ENCODE measurements around the gene PKHD1. TPM values are rescaled to one million over a fixed set of nuclear protein-coding genes. Genes with fewer than 3 reads are reported as not detected.
"Not testable (repeated sequence)": the region's sequence is repeated elsewhere in the genome, so short reads cannot be mapped to it uniquely, and the experiment has no call there.

The PKHD1 gene
- total RNA-seq, 1 donor from 2014 or later = under 0.01 TPM

DNA sequence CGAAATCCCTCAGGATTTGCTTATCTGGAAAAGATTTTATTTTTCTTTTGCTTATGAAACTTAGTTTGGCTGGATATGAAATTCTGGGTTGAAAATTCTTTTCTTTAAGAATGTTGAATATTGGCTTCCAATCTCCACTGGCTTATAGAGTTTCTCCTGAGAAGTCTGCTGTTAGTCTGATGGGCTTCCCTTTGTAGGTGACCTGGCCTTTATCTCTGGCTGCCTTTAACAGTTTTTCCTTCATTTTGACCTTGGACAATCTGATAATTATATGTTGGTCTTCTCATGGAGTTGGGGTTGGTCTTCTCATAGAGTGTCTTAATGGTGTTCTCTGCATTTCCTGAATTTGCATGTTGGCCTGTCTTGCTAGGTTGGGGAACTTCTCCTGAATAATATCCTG is 234.3 kb downstream of the PKHD1 start:
- not testable (repeated sequence) for DNase-seq

GRCh38 chr6:51846531-51846930 is 240.9 kb downstream of the PKHD1 start:
- no peak for DNase-seq

DNA sequence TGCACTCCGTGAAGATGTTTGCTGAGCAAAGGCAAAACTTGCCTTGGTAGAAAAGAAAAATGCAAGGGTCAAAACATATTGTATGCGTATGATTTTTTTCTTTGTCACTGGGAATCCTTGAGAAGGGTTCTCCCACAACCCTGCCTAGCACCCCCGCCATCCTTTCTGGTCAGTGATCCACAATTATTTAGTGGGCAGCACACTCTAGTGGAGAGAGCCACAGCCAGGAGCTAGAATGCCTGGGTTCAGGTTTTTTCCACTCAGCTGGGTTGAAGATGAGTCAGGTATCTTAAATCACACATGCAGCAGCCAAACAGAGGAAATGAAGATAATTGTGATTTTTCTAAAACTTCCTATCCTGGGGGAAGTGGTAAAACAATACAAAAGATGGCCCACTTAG is 243.1 kb downstream of the PKHD1 start:
- no peak for DNase-seq

DNA sequence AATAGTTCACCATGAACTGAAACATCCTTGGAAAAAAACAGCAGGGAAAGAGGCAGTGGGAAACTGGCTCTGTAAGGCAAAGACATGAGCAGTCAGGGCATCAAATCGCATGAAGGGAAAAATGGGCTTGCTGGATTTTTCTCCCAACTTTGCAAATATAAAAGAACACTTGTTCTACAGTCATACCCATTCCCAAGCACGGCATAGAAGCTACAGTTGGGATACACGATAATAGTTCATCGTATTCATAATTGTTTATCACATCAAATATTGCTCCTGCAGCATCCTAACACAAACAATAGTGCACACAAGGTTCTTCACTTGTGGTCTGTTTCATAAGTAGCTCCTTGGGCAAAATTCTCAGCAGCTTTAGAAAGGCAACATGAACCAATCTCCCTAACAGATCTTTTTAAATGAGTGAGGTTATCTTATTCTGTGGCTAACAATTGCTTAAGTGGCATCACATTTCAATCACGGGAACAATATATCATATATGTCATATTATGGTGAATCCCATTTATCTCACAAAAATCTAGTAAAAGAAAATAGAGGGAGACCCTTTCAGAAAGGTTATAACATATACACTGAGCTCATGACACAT is 243.9 kb downstream of the PKHD1 start:
- no peak for DNase-seq

DNA sequence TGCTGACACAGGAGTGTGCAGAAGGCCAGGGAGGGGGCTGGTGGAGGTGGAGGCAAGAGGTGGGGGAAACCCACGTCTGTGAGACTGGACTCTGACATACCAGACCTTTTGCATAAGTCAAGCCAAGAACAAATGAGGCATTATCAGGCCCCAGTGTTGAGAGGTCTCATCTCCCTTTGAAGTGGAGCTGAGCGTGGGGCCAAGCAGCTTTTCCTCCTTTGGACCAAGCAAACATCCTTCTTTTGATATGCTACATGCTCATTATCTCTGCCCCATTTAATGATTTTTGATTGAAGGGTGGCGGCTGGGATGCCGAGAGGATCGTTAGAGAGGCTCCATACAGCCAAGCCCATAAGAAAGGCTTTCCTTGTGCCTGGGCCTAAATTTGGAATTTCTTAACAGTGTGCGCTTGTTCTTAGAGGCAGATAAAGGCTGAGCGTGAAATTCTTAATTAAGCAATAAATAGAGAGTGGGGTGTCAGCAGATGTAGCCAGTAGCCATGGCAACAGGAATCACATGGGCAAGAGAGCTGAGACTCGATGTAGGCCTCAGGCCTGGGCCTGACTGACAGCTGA is 244.5 kb downstream of the PKHD1 start:
- DNase-seq = no peak

DNA sequence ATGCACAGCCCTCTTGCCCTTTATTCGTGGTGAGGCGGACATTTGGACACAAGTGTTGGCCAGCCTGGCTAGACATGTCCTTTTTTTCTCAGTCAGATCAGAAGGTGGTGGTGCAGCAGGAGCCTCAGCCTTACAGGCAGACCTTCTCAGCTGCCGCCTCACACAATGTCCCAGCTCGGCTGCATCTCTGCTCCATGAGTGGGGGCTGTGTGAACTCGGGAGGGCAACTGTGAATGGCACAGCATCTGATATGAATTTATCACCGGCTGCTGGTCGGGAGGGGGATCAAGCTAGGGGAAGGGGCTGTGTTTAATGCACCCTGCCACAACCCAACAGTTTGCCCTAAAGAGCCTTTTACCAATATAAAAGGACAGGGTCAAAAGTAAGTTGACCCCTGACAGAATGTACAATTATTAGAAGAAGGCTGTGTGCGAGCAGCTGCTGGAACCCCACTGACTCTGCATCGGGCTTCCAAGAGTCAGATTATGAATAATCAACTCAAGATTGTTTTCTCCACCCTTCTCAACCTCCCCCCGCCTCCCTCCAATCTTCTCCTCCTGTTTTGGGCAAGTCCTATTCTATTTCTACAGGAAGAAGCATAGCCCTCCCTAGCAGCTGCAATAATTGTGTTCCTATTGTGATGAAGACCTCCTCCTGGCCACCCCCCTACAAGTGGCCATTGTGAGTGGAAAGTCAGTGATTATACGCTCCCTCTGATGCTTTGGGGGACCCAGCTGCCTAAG is 245.2 kb downstream of the PKHD1 start:
- no peak for DNase-seq

GRCh38 chr6:51841626-51842025 is 245.8 kb downstream of the PKHD1 start:
- DNase-seq = no peak

- DNase-seq = no peak
These were observed 247.6 kb downstream of the PKHD1 start for GRCh38 chr6:51839726-51840374.

GRCh38 chr6:51830666-51831065 is 256.7 kb downstream of the PKHD1 start:
- DNase-seq = no peak

DNA sequence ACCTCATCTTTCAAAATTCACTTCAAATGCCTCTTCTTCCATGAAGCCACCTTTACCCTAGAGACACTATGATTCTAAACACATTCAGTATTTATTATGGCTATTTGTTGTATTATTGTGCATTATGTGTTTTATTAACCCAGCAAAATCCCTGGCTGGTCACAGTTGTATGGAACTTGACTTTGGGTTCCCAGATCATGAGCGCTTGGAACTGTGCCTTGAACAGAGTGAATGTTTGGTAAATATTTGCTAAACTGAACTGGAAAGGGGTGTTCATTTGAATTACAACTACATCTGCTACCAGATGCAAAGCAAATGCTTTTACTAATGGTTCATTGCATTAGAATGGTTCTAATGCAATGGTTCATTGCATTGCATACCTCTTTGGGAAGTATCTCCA is 259.8 kb downstream of the PKHD1 start:
- no peak for DNase-seq

GRCh38 chr6:51824940-51825339 is 262.5 kb downstream of the PKHD1 start:
- DNase-seq = no peak

GRCh38 chr6:51820555-51820954 is 266.9 kb downstream of the PKHD1 start:
- DNase-seq = no peak

DNA sequence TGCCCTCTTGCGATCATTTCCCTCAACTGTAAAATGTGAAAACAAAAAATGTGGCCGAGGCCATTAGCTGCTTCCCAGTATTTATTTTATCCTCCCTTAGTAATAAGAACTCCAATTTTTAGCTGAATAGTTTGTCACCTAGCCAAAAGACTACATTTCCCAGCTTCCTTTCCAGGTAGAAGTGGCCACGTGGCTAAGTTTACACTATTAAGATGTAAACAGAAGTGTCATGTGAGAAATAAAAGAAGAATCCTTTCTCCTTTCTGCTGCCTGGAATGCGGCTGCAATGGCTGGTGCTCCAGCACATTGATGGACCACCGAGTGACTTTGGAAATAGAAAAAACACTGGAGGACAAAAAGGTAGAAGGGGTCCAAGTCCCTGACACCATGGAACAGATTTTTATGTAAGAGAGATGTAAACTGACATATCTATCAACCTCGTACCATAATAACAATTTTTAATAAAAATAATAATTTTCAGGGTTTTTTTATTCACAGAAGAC is 268.8 kb downstream of the PKHD1 start:
- DNase-seq = no peak

DNA sequence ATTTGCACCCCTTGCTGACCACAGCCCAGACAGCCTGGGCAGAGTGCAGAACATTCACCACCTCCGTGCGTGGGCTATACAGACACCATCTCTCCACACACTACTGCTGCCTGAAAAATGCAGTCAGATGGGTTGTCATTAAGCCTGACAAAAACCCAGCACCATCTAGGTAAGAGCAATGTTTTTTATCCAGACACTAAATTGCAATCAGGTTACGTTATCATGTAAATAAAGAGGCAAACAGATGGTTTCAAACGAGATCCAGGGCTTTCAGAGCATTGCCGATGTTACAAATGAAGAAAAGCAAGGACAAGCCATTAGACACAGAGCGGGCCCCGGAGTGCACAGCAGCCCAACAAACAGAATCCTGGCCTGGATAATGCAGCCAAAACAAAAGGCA is 269.6 kb downstream of the PKHD1 start:
- no peak for DNase-seq

DNA sequence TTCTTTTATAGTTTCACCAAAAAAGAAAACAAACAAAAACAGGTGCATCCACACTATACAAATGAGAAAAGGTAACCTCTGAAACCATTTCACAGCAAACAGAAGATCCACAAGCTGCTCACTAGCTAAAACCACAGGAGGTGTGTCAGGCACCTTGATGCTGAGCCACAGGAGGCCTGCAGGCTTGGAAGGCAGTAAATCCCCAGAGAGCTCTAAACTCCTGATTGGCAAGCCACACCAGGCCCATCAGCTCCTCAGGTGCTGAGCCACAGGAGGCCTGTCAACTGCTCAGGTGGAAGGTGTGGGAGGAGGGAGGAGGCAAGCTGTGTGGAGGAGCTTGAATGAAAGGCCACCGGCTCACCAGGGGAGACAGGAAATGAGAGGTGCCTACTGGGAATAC is 273.0 kb downstream of the PKHD1 start:
- no peak for DNase-seq

DNA sequence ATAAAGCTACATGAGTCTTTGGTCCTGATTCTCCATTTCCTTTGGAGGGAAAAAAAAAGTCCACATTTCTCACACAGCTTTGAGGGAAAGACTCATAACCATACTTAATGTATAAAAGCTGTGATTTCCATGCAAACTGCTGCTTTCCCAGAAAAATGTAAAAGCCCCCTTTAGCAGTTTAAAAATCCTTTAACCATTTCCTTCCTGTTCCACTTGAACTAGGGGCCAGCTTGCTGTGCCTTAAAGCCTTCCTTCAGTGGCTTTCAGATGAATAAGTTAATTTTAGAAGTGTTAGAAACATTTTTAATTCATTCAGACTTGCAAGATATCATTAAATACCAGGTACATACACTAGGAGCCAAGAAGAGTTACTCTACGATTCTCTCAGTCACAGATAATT is 273.5 kb downstream of the PKHD1 start:
- DNase-seq = no peak

DNA sequence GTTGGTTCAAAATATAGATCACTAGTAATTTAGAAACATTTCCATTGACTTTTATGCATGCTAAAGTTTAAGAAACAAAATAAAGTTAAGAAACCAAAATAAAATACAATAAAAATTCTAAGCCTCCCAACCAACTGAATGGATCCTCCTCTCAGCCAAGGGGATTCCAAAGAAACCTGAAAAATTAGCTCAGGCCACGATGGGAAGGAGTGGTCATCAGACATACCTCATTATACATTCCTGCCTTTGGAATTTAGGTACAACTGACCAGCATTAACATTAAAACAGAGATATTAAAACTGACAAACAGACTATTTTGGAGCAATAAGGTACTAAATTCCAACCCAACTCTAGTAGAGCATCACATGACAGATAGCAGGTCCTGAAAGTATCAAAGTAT is 275.2 kb downstream of the PKHD1 start:
- DNase-seq = no peak

GRCh38 chr6:51805517-51805916 is 281.9 kb downstream of the PKHD1 start:
- DNase-seq = no peak

DNA sequence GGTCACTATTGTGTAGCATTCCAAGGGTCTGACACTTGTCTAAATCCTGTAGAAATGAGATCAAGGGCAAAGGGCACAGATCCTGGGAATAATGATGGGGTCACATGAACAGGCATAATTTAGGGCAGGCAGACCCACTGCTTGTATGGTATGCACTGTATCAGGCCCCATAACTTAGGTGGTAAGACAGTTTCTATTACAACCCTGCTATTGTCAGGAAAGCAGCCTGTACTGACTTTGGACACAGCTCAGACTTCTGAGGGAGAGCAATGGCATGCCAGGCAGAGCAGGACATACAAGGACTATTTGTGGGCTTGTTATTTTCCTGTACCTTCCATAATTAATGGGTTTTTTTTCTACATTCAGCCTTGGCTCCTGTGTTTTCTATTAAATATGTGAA is 286.8 kb downstream of the PKHD1 start:
- no peak for DNase-seq

GRCh38 chr6:51793393-51793792 is 294.0 kb downstream of the PKHD1 start:
- DNase-seq = no peak

GRCh38 chr6:51792273-51793030 is 295.0 kb downstream of the PKHD1 start:
- DNase-seq = no peak

GRCh38 chr6:51790946-51791345 is 296.5 kb downstream of the PKHD1 start:
- DNase-seq = no peak

GRCh38 chr6:51788121-51788520 is 299.3 kb downstream of the PKHD1 start:
- no peak for DNase-seq
